GM18526 (cell line): ENCODE results near the gene METTL8.

ENCODE experiments used
- POLR2A ChIP-seq: IDR thresholded peaks from 3 replicates; pipeline ENCODE4 v1.6.1; 2011; ENCODE audit not compliant: insufficient read length; ENCODE audit errors: extremely low read depth

The METTL8 gene

DNA sequence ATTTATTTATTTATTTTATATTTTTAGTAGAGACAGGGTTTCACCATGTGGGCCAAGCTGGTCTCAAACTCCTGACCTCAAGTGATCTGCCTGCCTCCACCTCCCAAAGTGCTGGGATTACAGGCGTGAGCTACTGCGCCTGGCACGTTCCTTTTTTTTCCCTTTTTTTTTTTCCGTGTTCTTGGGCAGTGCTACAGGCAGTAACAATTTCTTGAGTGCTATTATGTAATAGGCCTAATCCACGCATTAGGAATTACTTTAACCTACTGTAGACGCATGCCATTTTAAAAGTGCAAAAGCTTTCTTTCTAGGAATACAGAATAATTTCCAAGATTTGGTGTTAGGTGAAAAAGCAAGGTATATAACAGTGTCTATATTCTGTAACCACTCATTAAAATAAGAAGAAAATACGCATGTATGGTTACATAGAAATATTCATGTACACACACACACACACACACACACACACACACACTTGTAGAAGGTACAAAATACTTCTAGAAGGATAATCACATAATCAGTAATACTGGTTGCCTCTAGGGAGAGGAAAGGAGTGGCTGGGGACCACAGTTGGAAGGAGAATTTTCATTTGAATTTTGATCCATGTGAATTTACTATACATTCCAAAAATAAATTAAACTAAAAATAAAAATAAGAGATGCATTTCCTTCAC, 92.3 kb downstream of the METTL8 start:
- TF ChIP-seq POLR2A = no peak

DNA sequence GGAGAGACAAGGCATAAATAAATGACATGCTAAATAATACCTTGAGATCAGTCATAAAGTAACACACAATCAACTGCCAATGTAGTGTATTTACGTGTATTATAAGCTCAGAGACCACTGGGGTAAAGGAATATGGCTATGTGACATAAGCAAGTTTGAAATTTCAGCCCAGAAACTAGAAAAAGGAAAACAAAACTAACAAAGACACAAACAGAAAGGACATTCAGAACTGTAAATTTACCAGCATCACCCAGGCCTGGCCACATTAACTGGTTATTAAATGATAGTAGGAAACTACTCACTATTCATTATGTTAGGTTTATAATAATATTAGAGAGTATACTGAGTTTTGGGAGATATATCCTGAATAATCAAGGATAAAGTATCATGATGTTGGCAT, 98.8 kb downstream of the METTL8 start:
- no peak for TF ChIP-seq POLR2A

DNA sequence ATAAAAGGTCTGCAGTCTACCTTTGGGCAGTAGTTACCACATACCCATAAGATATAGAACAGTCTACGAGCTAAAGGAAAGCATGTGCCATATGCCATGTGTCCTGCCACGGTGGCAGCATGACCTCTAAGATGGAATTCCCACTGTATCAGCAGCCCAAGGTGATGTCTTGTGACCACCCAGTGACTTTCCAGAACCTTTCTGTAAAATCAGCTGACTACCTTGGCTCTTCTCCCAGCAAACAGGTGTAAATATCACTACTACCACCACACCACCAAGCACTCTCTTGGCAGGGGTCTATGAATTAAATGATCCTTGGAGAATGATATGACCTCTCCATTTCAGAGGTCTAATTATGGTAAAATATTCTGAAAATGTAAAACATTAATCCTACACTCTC, 99.6 kb downstream of the METTL8 start:
- no peak for TF ChIP-seq POLR2A

DNA sequence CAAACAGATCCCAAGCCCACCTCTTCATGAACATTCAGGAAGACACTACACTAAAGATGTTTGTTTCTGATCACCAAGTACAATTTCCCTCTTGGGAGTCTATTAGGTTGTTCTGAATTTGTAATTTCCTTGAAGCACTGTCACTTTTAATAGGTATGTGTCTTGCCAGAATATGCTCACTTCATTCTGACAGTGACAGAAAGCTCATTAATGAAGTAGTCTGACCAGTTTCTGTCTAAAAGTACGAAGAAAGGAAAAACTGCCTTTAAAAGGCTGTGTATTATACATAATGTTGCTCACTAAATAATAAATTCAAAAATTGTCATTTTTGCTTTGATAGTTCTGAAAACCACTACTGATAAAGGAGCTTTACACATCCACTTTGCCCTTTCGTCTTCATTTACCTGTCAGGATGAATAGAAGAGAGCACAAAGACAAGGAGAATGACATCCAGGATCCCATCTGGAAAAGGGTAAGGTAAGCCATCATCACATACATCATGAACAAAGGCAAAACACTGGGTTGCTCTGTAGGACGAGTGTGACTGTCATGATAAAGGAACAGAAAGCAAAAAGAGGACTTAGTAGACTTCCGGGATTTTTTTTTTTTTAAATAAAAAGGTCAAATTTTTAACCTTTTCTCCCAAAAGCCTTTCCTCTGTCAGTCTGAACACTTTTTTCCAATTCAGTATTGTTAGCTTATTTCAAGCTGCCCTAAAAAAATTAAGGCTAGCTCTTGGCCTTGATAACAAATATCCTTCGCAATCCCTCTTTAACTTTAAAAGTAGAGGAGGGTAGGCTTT, 103.4 kb downstream of the METTL8 start:
- TF ChIP-seq POLR2A = no peak

DNA sequence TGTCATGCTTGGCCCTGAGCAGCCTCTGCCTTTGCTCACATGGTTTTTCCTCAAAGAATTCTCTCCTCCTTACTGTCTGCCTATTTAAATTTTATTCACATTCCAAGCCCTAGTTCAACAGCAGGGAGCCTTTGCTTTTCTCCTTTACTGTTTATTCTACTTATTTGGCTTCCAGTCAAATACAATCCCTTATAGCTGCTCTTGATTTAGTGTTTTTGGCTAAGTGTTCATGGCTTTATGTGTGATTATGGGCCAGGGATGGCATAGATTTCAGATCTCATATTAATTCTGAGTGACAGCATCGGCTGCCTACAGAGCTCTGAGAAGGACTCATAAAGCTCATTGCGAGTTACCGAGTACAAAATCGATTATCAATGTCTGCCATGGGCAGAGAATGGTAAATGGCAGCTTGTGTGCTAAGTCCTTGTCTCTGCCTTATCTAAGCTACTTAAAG, 106.7 kb downstream of the METTL8 start:
- no peak for TF ChIP-seq POLR2A

DNA sequence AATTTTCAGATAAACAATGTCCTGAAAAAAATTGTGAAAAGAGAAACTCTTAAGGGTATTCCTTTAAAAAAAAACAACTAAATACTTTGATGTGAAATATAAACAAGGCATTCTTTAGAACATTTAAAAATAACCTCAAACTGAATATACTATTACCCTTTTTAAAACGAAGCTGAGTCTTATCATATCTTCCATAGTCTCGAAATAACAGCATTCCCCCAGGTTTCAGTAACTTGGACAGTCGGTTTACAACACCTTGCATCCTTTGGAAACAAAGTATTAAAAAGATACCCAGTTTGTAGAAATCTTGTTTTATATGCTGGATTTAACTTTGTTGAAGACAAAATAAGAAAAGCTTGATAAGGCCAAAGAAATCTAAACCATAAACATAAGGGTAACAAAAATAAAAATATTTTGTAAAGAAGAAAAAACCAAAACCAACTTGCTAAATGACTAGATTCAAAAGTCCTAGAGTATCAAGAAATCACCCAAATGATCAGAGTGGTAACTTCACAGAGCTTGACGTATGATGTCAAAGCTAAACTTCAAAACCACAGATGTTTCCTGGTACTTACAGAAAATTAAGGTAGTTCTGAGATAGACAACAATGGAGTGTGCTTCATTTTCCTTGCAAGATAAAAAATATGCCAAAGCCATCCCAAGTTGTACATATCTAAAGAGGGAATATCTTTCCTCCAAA, 107.8 kb downstream of the METTL8 start:
- no peak for TF ChIP-seq POLR2A

DNA sequence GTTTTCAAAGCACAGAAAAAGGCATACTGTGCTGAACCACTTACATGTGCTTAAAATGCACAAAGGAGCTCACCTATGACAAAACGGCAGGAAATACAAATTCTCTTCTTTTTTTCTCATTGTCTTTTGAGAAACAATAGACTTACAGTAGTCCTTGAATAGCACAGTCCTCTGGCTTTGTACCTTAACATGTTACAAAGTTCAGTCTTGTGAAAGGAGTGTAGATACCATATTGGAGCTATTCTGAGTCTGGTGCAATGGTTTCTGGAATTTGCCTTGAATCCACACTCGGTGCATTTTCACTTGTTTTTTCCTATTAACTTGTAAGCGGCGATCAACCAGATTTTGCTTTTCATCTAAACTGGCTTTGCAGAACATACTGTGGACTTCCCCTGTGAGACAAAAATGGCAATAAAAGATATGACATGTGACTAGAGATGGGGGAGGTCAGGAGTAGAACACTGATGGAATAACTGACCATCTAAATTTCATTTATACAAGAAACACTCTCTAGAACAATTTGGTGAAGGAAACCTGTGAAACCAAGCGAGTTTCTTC, 109.7 kb downstream of the METTL8 start:
- no peak for TF ChIP-seq POLR2A

DNA sequence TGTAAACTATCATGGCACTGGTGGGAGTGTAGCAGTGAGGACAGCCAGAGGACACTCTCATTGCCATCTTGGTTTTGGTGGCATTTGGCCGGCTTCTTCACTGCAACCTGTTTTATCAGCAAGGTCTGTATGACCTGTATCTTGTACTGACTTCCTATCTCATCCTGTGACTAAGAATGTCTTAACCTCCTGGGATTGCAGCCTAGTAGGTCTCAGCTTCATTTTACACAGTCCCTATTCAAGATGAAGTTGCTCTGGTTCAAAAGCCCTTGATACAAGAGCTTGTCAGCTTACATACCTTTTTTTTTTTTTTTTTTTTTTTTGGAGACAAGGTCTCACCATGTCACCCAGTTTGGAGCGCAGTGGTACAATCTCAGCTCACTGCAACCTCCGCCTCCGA, 110.9 kb downstream of the METTL8 start:
- no peak for TF ChIP-seq POLR2A

DNA sequence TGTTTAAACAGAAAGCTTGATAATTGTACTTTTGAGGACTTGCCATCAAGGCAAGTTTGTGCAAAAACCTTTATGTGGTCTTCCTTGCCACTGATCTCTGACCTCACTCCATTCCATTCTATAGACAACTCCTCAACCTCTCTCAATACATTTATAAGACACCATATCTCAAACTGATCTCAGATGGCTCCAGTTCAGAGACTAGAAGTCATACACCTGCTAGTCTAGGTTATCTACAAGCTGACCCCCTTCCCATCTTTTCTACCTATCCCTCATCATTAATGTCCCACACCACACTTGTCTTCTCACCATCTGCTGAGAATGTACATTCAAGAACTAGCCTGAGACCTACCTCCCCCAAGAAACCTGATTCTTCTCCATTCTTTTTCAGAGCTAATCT, 113.1 kb downstream of the METTL8 start:
- no peak for TF ChIP-seq POLR2A

DNA sequence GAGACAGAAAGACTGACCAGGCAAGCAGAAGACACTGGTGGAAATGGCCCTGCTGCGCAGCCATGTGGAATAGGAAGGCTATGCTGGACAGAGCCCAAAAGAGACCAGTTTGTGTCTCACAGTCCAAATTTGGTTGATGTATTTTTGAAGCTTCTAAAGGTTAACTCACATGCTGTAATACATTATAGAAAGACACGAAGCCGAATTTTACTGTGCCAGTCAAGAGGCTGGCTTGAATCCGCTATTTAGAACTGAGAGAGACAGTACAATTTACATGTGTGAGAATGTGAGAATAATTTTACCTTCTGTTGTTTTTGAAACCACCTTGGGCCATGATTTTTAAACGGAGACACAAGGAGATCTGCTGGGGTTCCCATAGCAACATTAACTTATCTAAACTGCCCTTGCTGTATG, 113.6 kb downstream of the METTL8 start:
- TF ChIP-seq POLR2A = no peak

DNA sequence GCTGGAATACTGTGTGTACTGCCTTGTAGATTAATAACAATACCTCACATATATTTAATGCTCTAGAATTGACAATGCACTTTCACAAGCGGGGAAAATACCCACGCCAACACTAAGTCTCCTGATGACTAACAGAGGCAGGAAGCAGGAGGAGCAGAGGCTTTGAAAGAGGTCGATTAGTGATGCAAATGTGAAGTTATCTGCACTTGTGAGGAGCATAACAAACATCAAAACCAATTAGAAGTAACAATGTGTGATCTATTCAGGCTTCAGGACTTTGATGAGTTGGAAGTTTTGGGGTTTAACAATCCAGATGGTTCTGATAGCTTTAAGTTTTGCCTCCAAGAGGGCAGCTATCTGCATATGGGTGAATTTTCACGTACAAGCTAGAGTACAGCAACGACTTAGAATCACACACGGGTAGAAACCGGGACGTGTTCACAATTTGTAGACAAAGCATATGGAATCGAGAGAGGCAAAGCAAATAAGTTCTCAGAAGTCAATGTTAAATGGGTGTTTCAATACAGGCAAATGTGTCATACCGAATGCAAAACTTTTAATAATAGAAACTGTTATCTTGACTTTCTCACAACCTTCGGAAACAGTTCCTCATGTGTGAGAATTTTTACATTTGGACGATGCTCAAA, 114.5 kb downstream of the METTL8 start:
- TF ChIP-seq POLR2A = peak; percentile 66

DNA sequence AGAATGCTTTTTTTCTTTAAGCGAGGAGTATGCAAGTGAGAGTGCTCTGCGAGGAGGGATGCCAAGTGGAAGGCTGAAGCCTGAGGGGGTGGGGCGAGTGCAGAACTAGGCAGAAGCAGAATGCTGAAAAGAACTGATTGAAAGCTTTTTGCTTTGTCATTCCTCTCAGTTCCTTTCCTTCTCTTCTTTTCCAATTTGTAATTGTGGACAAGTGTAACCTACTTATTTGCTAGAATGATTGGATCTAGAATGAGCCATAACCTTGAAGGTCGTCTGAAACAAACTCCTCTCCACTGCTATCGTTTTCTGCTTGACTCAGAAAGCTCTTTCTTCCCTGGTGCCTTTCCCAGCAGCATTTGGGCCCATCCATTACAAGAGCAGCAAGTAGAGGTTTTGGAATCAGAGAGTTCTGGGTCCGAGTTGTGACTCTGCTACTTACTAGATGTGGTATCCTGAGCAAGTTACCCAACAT, 115.3 kb downstream of the METTL8 start:
- TF ChIP-seq POLR2A = peak; percentile 29

DNA sequence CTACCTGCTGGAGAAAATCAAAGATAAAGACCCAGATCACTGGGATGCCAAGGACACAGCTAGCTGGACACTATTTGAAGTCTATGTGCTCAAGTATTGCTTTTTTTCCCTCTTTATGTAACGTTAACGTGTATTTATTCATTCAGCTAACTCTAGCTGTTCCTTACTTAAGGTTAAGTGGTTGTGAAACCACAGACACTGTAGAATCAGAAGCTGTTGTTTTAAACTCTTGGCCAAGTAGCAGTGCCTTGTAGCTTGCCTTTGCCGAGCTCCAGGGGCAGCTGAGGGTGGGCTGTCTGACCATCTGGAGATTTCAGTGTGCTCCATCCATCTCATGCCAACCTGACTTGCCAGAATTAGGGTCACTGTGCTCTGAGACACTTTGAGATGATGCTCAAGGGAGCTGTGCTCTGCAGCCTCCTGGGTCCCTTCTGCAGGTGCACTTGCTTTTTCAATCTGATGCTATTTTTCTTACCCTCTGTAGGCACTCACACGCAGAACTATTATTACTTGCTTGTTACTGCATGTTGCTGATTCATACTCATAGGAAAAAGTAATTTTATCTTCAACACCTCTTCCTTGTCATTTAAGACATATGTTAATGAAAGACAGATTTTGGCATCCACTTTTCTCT, 116.2 kb downstream of the METTL8 start:
- peak; percentile 31 for TF ChIP-seq POLR2A

DNA sequence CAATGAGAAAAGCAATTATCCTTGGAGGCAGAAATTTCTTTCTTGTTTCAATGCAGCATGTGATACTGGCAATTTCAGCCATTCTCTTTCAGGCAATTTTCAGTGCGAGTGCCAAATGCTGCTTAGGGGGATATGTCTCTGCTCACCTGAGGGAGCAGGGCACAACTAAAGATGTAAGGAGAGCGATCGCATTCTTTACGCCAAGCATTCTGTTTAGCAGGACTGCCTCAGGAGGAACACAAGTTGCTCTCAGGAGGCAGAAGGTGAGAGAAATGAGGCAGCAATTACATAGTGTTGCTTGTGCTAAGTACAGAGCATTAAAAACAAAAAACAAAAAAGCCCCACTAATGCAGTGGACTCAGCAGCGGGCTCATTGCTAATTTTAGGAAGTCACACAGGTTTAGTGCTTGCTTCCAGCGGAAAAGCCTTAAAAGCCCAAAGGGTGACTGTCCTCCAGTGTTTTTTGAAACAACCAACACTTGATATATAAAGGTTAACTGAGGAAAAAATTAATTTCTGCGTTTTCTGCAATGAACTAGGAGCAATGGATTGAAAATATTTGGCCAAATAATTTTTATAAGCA, 116.9 kb downstream of the METTL8 start:
- no peak for TF ChIP-seq POLR2A
